C4-2B (cell line): ENCODE results near the gene HSPA5.

Source experiments
- ZFX ChIP-seq: fragments of 450-650 bp; IDR thresholded peaks from 2 replicates; pipeline ENCODE4 v1.6.1; 2017
- TF ChIP-seq, protein P1 (sequence below): fragments of 450-650 bp; conservative IDR thresholded peaks from 2 replicates; pipeline ENCODE4 v1.5.1; 2017; ENCODE audit warnings: mild to moderate bottlenecking

DNA sequence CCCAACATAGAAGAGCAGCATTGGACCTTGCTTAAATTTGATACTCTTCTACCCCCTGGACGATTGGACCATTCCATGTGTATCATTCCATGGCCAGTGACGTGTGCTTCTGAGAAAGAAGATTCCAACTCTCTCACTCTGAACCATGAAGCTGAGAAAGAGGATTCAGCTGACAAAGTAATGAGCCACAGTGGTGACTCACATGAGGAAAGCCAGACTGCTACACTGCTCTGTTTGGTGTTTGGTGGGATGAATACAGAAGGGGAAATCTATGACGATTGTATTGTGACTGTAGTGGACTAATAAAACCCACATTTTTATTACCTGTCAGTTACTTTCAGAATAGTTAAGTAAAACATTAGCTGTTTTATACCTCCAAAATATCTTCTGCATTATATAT lies 7.5 kb downstream of the HSPA5 start:
- TF ChIP-seq, protein P1, sequence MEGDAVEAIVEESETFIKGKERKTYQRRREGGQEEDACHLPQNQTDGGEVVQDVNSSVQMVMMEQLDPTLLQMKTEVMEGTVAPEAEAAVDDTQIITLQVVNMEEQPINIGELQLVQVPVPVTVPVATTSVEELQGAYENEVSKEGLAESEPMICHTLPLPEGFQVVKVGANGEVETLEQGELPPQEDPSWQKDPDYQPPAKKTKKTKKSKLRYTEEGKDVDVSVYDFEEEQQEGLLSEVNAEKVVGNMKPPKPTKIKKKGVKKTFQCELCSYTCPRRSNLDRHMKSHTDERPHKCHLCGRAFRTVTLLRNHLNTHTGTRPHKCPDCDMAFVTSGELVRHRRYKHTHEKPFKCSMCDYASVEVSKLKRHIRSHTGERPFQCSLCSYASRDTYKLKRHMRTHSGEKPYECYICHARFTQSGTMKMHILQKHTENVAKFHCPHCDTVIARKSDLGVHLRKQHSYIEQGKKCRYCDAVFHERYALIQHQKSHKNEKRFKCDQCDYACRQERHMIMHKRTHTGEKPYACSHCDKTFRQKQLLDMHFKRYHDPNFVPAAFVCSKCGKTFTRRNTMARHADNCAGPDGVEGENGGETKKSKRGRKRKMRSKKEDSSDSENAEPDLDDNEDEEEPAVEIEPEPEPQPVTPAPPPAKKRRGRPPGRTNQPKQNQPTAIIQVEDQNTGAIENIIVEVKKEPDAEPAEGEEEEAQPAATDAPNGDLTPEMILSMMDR: no peak
- TF ChIP-seq ZFX: no peak
